Ovary (tissue), 3 donors: ENCODE data around the gene ANGPTL4.

Source experiments
- EP300 ChIP-seq: sonication (generic); formaldehyde crosslinking; IDR thresholded peaks from one replicate; pipeline ENCODE4 v1.6.1; 2017; ENCODE audit warnings: antibody characterized with exemption
- POLR2A ChIP-seq: fragments of 450-650 bp; IDR thresholded peaks from one replicate; pipeline ENCODE4 v1.6.1; 2017; ENCODE audit warnings: antibody characterized with exemption, mild to moderate bottlenecking, moderate library complexity
- TF ChIP-seq, protein P1 (sequence below), 3 donors: fragments of 450-650 bp in 2 of 3; fragments of 200-600 bp in 1 of 3; IDR thresholded peaks; one replicate each; pipeline versions ENCODE4 v1.5.1 to v1.8.0; 2016 to 2022; ENCODE audit warnings: antibody characterized with exemption in 3 of 3, mild to moderate bottlenecking in 1 of 3
- donor health status: DM: no; HTN: no; CAD: no.

DNA sequence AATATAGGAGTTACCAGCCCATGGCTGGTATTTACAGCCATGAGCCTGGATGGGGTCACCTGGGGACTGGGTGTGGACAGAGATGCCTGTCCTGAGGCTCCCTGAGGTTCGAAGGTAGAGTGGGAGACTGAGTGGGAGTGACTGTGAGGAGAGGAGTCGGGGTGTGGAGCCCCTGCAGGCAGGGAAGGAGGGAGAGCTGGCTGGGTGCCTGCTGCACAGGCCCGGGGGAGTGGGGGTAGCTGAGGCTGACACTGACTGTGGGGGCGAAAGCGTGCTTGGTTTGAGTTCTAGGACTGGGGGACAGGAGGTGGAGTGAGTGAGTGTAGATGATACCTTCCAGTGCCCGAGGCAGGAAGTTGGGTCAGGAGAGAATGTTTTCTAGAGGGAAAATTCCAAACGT, 33.3 kb downstream of the ANGPTL4 start:
- TF ChIP-seq, protein P1, sequence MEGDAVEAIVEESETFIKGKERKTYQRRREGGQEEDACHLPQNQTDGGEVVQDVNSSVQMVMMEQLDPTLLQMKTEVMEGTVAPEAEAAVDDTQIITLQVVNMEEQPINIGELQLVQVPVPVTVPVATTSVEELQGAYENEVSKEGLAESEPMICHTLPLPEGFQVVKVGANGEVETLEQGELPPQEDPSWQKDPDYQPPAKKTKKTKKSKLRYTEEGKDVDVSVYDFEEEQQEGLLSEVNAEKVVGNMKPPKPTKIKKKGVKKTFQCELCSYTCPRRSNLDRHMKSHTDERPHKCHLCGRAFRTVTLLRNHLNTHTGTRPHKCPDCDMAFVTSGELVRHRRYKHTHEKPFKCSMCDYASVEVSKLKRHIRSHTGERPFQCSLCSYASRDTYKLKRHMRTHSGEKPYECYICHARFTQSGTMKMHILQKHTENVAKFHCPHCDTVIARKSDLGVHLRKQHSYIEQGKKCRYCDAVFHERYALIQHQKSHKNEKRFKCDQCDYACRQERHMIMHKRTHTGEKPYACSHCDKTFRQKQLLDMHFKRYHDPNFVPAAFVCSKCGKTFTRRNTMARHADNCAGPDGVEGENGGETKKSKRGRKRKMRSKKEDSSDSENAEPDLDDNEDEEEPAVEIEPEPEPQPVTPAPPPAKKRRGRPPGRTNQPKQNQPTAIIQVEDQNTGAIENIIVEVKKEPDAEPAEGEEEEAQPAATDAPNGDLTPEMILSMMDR (IDR thresholded peaks at IDR 0.05) = no peak
- TF ChIP-seq POLR2A (no peak), EP300 (no peak)
